ENCODE data around the gene AHI1. TPM values are rescaled to one million over a fixed set of nuclear protein-coding genes. Genes with fewer than 3 reads are reported as not detected.

The AHI1 gene
- polyA plus RNA-seq, 1 of the 3 experiments (the other 2 are of a cell fraction) = 7.3 TPM

- no peak for TF ChIP-seq RAD21 (IDR thresholded peaks at IDR 0.05; ENCODE audit: low read length)
Observed at GRCh38 chr6:135301304-135301703, 196.2 kb downstream of the AHI1 start (continued).

- Histone ChIP-seq H3K4me1 (ENCODE audit: control insufficient read depth in 1 of 2, insufficient read depth in 2 of 2, low read depth in 1 of 2, low read length in 1 of 2) (peaks cover 0 to 13% of the 10 kb centered on the region in 2 experiments; a peak in 1 of 4 replicates), H2AFZ (ENCODE audit: low read depth) (no peak overlapping the region), H3K4me3 (ENCODE audit: low read depth in 2 of 2, low read length in 1 of 2) (no peak overlapping the region), H3K9me2 (no peaks in the 10 kb centered on the region), H3K27me3 (ENCODE audit: insufficient read depth) (no peaks in the 10 kb centered on the region), H3K27ac (ENCODE audit: low read depth in 2 of 2, low read length in 1 of 2) (peak overlapping the region in 1 of 2 experiments; percentile 68; a peak in 2 of 4 replicates), H3K79me2 (ENCODE audit: insufficient read depth) (no peaks in the 10 kb centered on the region; the same call in 1 of the 2 replicates), H3K9ac (no peak overlapping the region; the same call in 1 of the 2 replicates), H4K20me1 (ENCODE audit: insufficient read depth) (no peaks in the 10 kb centered on the region), H3K36me3 (replicated peaks in 1 of 2; ENCODE audit: control insufficient read depth in 1 of 2, insufficient read depth in 2 of 2, low read length in 1 of 2) (peaks cover 0 to 4% of the 10 kb centered on the region in 2 experiments), H3K9me3 (no peaks in the 10 kb centered on the region), H3K4me2 (no peak overlapping the region), H3F3A (replicated peaks; ENCODE audit: insufficient read depth) (peaks cover 37% of the 10 kb centered on the region)
- no peak for DNase-seq
- POLR2A ChIA-PET = no interaction called here
- CTCF ChIA-PET = no interaction called here
- peak; percentile 24; the same call in 1 of the 2 replicates for TF ChIP-seq FOSL2 (IDR thresholded peaks at IDR 0.05; ENCODE audit: borderline replicate concordance, low read depth)
- TF ChIP-seq TEAD4 (IDR thresholded peaks at IDR 0.05; ENCODE audit: borderline replicate concordance, insufficient read depth) = no peak
- TF ChIP-seq CHD2 (IDR thresholded peaks at IDR 0.05; ENCODE audit: low read length, partially characterized antibody) = no peak
- no peak for TF ChIP-seq FOXM1 (IDR thresholded peaks at IDR 0.05; ENCODE audit: low read depth)
- no peak for TF ChIP-seq RXRA (IDR thresholded peaks at IDR 0.05; ENCODE audit: borderline replicate concordance, low read depth)
Observed at GRCh38 chr6:135300576-135300975, 197.0 kb downstream of the AHI1 start.

GRCh38 chr6:135299256-135299655 is 198.3 kb downstream of the AHI1 start:
- H3K36me3 ChIP-seq (replicated peaks in 1 of 2; ENCODE audit: control insufficient read depth in 1 of 2, insufficient read depth in 2 of 2, low read length in 1 of 2) = peaks cover 0 to 11% of the 10 kb centered on the region in 2 experiments
- H3K79me2 ChIP-seq (ENCODE audit: insufficient read depth) = no peaks in the 10 kb centered on the region; the same call in 1 of the 2 replicates
- H3K27ac ChIP-seq (ENCODE audit: low read depth in 2 of 2, low read length in 1 of 2) = peak overlapping the region in 1 of 2 experiments; percentile 68; a peak in 2 of 4 replicates
- no peak for DNase-seq
- CTCF ChIA-PET = no interaction called here
- POLR2A ChIA-PET = no interaction called here
- no peak overlapping the region for H2AFZ ChIP-seq (ENCODE audit: low read depth)
- no peaks in the 10 kb centered on the region for H4K20me1 ChIP-seq (ENCODE audit: insufficient read depth)
- WGBS (ENCODE audit: low lambda C conversion rate) = 26% methylated on average over 2 of the region's 2 CpGs
- H3K27me3 ChIP-seq (ENCODE audit: insufficient read depth) = no peaks in the 10 kb centered on the region
- H3K9me3 ChIP-seq = no peaks in the 10 kb centered on the region; the same call in 1 of the 2 replicates
- TF ChIP-seq IRF3 (IDR thresholded peaks at IDR 0.05; ENCODE audit: low read depth, low read length) (no peak), EP300 (IDR thresholded peaks at IDR 0.05; ENCODE audit: borderline replicate concordance in 1 of 2, low read depth in 1 of 2, low read length in 1 of 2) (peak in 1 of 2 experiments; percentile 30; a peak in 1 of 4 replicates)
- H3K4me2 ChIP-seq = peak overlapping the region; percentile 50; the same call in 1 of the 2 replicates
- no peaks in the 10 kb centered on the region for H3K9me2 ChIP-seq
- no peak overlapping the region for H3K4me3 ChIP-seq (ENCODE audit: low read depth in 2 of 2, low read length in 1 of 2)
- peaks cover 34% of the 10 kb centered on the region for H3F3A ChIP-seq (replicated peaks; ENCODE audit: insufficient read depth)
- peak overlapping the region; percentile 33; the same call in 1 of the 2 replicates for H3K9ac ChIP-seq
- peaks cover 0 to 13% of the 10 kb centered on the region in 2 experiments; a peak in 1 of 4 replicates for H3K4me1 ChIP-seq (ENCODE audit: control insufficient read depth in 1 of 2, insufficient read depth in 2 of 2, low read depth in 1 of 2, low read length in 1 of 2)

- no peaks in the 10 kb centered on the region; the same call in 1 of the 2 replicates for H3K79me2 ChIP-seq (ENCODE audit: insufficient read depth)
- no peak overlapping the region for H3K4me3 ChIP-seq (ENCODE audit: low read depth in 2 of 2, low read length in 1 of 2)
- no peaks in the 10 kb centered on the region; the same call in 1 of the 2 replicates for H3K9me3 ChIP-seq
- peaks cover 0 to 13% of the 10 kb centered on the region in 2 experiments; a peak in 1 of 4 replicates for H3K4me1 ChIP-seq (ENCODE audit: control insufficient read depth in 1 of 2, insufficient read depth in 2 of 2, low read depth in 1 of 2, low read length in 1 of 2)
- H3K4me2 ChIP-seq = no peak overlapping the region
- H3K27ac ChIP-seq (ENCODE audit: low read depth in 2 of 2, low read length in 1 of 2) = peak overlapping the region in 1 of 2 experiments; percentile 68; a peak in 2 of 4 replicates
- H3K27me3 ChIP-seq (ENCODE audit: insufficient read depth) = no peaks in the 10 kb centered on the region
- H3K9me2 ChIP-seq = no peaks in the 10 kb centered on the region
- ChIA-PET POLR2A (no interaction called here), CTCF (no interaction called here)
- 92% methylated on average over 2 of the region's 2 CpGs for WGBS (ENCODE audit: low lambda C conversion rate)
- no peaks in the 10 kb centered on the region for H4K20me1 ChIP-seq (ENCODE audit: insufficient read depth)
- DNase-seq = no peak
- H3F3A ChIP-seq (replicated peaks; ENCODE audit: insufficient read depth) = peaks cover 34% of the 10 kb centered on the region
- no peak overlapping the region for H2AFZ ChIP-seq (ENCODE audit: low read depth)
- no peak overlapping the region for H3K9ac ChIP-seq
- H3K36me3 ChIP-seq (replicated peaks in 1 of 2; ENCODE audit: control insufficient read depth in 1 of 2, insufficient read depth in 2 of 2, low read length in 1 of 2) = peaks cover 0 to 11% of the 10 kb centered on the region in 2 experiments
- TF ChIP-seq EP300 (IDR thresholded peaks at IDR 0.05; ENCODE audit: borderline replicate concordance in 1 of 2, low read depth in 1 of 2, low read length in 1 of 2) = no peak
- no peak for TF ChIP-seq TCF12 (IDR thresholded peaks at IDR 0.05)
- TF ChIP-seq FOSL2 (IDR thresholded peaks at IDR 0.05; ENCODE audit: borderline replicate concordance, low read depth) = no peak
- no peak for TF ChIP-seq RAD21 (IDR thresholded peaks at IDR 0.05; ENCODE audit: low read length)
- no peak for TF ChIP-seq TEAD4 (IDR thresholded peaks at IDR 0.05; ENCODE audit: borderline replicate concordance, insufficient read depth)
- no peak for TF ChIP-seq REST (IDR thresholded peaks at IDR 0.05; ENCODE audit: low read depth, low read length)
- no peak for TF ChIP-seq SIN3A (IDR thresholded peaks at IDR 0.05; ENCODE audit: borderline replicate concordance, low read depth, low read length)
- no peak for TF ChIP-seq MAX (IDR thresholded peaks at IDR 0.05; ENCODE audit: low read depth)
- TF ChIP-seq MXI1 (IDR thresholded peaks at IDR 0.05; ENCODE audit: low read depth, low read length) = no peak
- no peak for TF ChIP-seq TAF1 (IDR thresholded peaks at IDR 0.05; ENCODE audit: borderline replicate concordance, low read depth, low read length)
Observed at GRCh38 chr6:135298455-135298854, 199.1 kb downstream of the AHI1 start.
